OCI-LY1 (cell line): ENCODE measurements around the gene CACNA2D1.

ENCODE experiments used
- H2AFZ ChIP-seq: fragments of 200-600 bp; sonication (generic), shearing (Covaris generic); 2 replicates; pipeline ENCODE4 v1.6.0; 2014; ENCODE audit warnings: antibody characterized with exemption, mild to moderate bottlenecking, low read length
- H3F3A ChIP-seq: fragments of 200-600 bp; sonication (generic), shearing (Covaris generic); 2 replicates; pipeline ENCODE4 v1.6.0; 2014; ENCODE audit warnings: mild to moderate bottlenecking, antibody characterized with exemption, low read length, moderate library complexity; ENCODE audit not compliant: insufficient read depth
- H3K27ac ChIP-seq: fragments of 200-600 bp; sonication (generic); 2 replicates; pipeline ENCODE4 v1.5.1; 2014; ENCODE audit warnings: low read length, mixed run types, mild to moderate bottlenecking, low read depth; ENCODE audit not compliant: poor library complexity, severe bottlenecking
- H3K27me3 ChIP-seq: fragments of 200-600 bp; sonication (generic); 2 replicates; pipeline ENCODE4 v1.6.0; 2014; ENCODE audit warnings: antibody characterized with exemption, mild to moderate bottlenecking, low read length, moderate library complexity; ENCODE audit not compliant: insufficient read depth
- H3K36me3 ChIP-seq: fragments of 200-600 bp; sonication (generic); 2 replicates; pipeline ENCODE4 v1.6.1; 2014; ENCODE audit warnings: mild to moderate bottlenecking, antibody characterized with exemption, low read length, moderate library complexity, mixed read lengths; ENCODE audit not compliant: insufficient read depth
- H3K4me1 ChIP-seq: fragments of 200-600 bp; sonication (generic); 2 replicates; pipeline ENCODE4 v1.5.1; 2014; ENCODE audit warnings: mild to moderate bottlenecking, low read length, moderate library complexity; ENCODE audit not compliant: insufficient read depth, severe bottlenecking
- H3K4me2 ChIP-seq: fragments of 200-600 bp; sonication (generic), shearing (Covaris generic); 2 replicates; pipeline ENCODE4 v1.6.1; 2014; ENCODE audit warnings: low read length
- H3K4me3 ChIP-seq: fragments of 200-600 bp; sonication (generic); 2 replicates; pipeline ENCODE4 v1.5.1; 2014; ENCODE audit warnings: low read length, low read depth, mild to moderate bottlenecking, mixed read lengths; ENCODE audit not compliant: poor library complexity, severe bottlenecking
- H3K79me2 ChIP-seq: fragments of 200-600 bp; shearing (Covaris generic); 2 replicates; pipeline ENCODE4 v1.6.1; 2016; ENCODE audit warnings: mixed run types, low read length, mixed read lengths; ENCODE audit not compliant: insufficient read depth
- H3K9ac ChIP-seq: fragments of 200-600 bp; sonication (generic), shearing (Covaris generic); 2 replicates; pipeline ENCODE4 v1.6.1; 2014; ENCODE audit warnings: mild to moderate bottlenecking, low read length, mixed read lengths
- H3K9me2 ChIP-seq: fragments of 200-600 bp; sonication (generic), shearing (Covaris generic); 2 replicates; pipeline ENCODE4 v1.6.1; 2014; ENCODE audit warnings: low read depth, mild to moderate bottlenecking, low read length, mixed read lengths
- H3K9me3 ChIP-seq: fragments of 200-600 bp; shearing (Covaris generic); 2 replicates; pipeline ENCODE4 v1.6.1; 2014; ENCODE audit warnings: low read length, mixed read lengths
- H4K20me1 ChIP-seq: fragments of 200-600 bp; sonication (generic), shearing (Covaris generic); 2 replicates; pipeline ENCODE4 v1.6.0; 2016; ENCODE audit warnings: mild to moderate bottlenecking, low read length; ENCODE audit not compliant: insufficient read depth
- CTCF ChIP-seq: fragments of 200-600 bp; sonication (generic), shearing (Covaris generic); IDR thresholded peaks from 2 replicates; pipeline ENCODE4 v1.5.1; 2017; ENCODE audit warnings: mild to moderate bottlenecking, antibody characterized with exemption, low read length, moderate library complexity, mixed read lengths
- EZH2 ChIP-seq: fragments of 200-600 bp; sonication (generic), shearing (Covaris generic); IDR thresholded peaks from 2 replicates; pipeline ENCODE4 v1.8.0; 2017; ENCODE audit warnings: borderline replicate concordance, mixed run types, mild to moderate bottlenecking, antibody characterized with exemption, low read length, moderate library complexity, mixed read lengths

The CACNA2D1 gene

GRCh38 chr7:82312646-82313045, 130.9 kb downstream of the CACNA2D1 start:
- Histone ChIP-seq H3K4me3 (no peak overlapping the region), H3K9me2 (no peaks in the 10 kb centered on the region), H3K36me3 (no peaks in the 10 kb centered on the region), H2AFZ (no peak overlapping the region), H3K9ac (no peak overlapping the region), H3K27ac (no peak overlapping the region), H3K9me3 (no peaks in the 10 kb centered on the region), H3K4me1 (no peaks in the 10 kb centered on the region), H3F3A (no peaks in the 10 kb centered on the region), H3K4me2 (no peak overlapping the region), H3K79me2 (no peaks in the 10 kb centered on the region), H4K20me1 (no peaks in the 10 kb centered on the region), H3K27me3 (no peaks in the 10 kb centered on the region)
- TF ChIP-seq CTCF, result no peak
- no peak for TF ChIP-seq EZH2

GRCh38 chr7:82305347-82306005, 138.1 kb downstream of the CACNA2D1 start:
- H2AFZ ChIP-seq, result no peak overlapping the region
- H3K4me2 ChIP-seq, result no peak overlapping the region
- H3K9ac ChIP-seq, result no peak overlapping the region
- no peaks in the 10 kb centered on the region for H3K79me2 ChIP-seq
- H3K36me3 ChIP-seq, result no peaks in the 10 kb centered on the region
- no peaks in the 10 kb centered on the region for H4K20me1 ChIP-seq
- no peak overlapping the region for H3K4me3 ChIP-seq
- no peak overlapping the region for H3K27ac ChIP-seq
- H3K4me1 ChIP-seq, result no peaks in the 10 kb centered on the region
- H3K9me3 ChIP-seq, result no peaks in the 10 kb centered on the region
- no peaks in the 10 kb centered on the region for H3K27me3 ChIP-seq
- H3F3A ChIP-seq, result no peaks in the 10 kb centered on the region
- no peak for TF ChIP-seq CTCF
- no peak for TF ChIP-seq EZH2
- no peaks in the 10 kb centered on the region for H3K9me2 ChIP-seq

GRCh38 chr7:82294865-82295264, 148.7 kb downstream of the CACNA2D1 start:
- no peak overlapping the region for H3K4me3 ChIP-seq
- no peaks in the 10 kb centered on the region for H3K79me2 ChIP-seq
- no peaks in the 10 kb centered on the region for H3K27me3 ChIP-seq
- no peak overlapping the region for H3K4me2 ChIP-seq
- H3F3A ChIP-seq, result no peaks in the 10 kb centered on the region
- no peaks in the 10 kb centered on the region for H3K9me3 ChIP-seq
- H3K4me1 ChIP-seq, result no peaks in the 10 kb centered on the region
- TF ChIP-seq EZH2 (no peak), CTCF (no peak)
- no peak overlapping the region for H3K9ac ChIP-seq
- H3K9me2 ChIP-seq, result no peaks in the 10 kb centered on the region
- H4K20me1 ChIP-seq, result no peaks in the 10 kb centered on the region; the same call in 1 of the 2 replicates
- no peaks in the 10 kb centered on the region for H3K36me3 ChIP-seq
- no peak overlapping the region for H2AFZ ChIP-seq
- H3K27ac ChIP-seq, result no peak overlapping the region
